K562 (cell line): ENCODE measurements around the gene TNFAIP3. TPM values are rescaled to one million over a fixed set of nuclear protein-coding genes. Genes with fewer than 3 reads are reported as not detected.

ENCODE experiments used
- ADNP ChIP-seq: fragments of 200-800 bp; sonication (Bioruptor generic); IDR thresholded peaks from 2 replicates; pipeline ENCODE4 v1.6.1; 2016; ENCODE audit warnings: missing genetic modification characterization, missing compliant biosample characterization
- BHLHE40 ChIP-seq: IDR thresholded peaks from 2 replicates; pipeline ENCODE4 v1.6.1; 2011; ENCODE audit warnings: low read length, improper control_type of control experiment
- CEBPB ChIP-seq: fragments of 450-650 bp; IDR thresholded peaks from 2 replicates; pipeline ENCODE4 v1.6.1; 2016; ENCODE audit warnings: missing genetic modification characterization, missing compliant biosample characterization
- E2F8 ChIP-seq: fragments of 450-650 bp; IDR thresholded peaks from 2 replicates; pipeline ENCODE4 v1.7.1; 2018; ENCODE audit warnings: mild to moderate bottlenecking, low read depth; ENCODE audit not compliant: partially characterized antibody
- ERF ChIP-seq: fragments of 450-650 bp; formaldehyde crosslinking; IDR thresholded peaks from 2 replicates; pipeline ENCODE4 v1.4.0; 2020; ENCODE audit warnings: mild to moderate bottlenecking, mixed read lengths
- FOSL1 ChIP-seq: fragments of 200-800 bp; sonication (Bioruptor generic); conservative IDR thresholded peaks from 2 replicates; pipeline ENCODE4 v1.6.1; 2016; ENCODE audit warnings: missing genetic modification characterization, missing compliant biosample characterization
- FOXK1 ChIP-seq: sonication (generic); formaldehyde crosslinking; IDR thresholded peaks from 2 replicates; pipeline ENCODE4 v1.8.0; 2022; ENCODE audit warnings: missing genetic modification reagents, mild to moderate bottlenecking, borderline replicate concordance
- JUND ChIP-seq, 2 experiments: IDR thresholded peaks; 2 replicates in 1 of 2; 3 replicates in 1 of 2; pipeline ENCODE4 v1.6.1; 2011; ENCODE audit warnings: borderline replicate concordance in 2 of 2, low read depth in 2 of 2, low read length in 2 of 2, improper control_type of control experiment in 1 of 2, missing biosample characterization in 1 of 2, missing genetic modification characterization in 1 of 2, missing genetic modification reagents in 1 of 2
- KDM5B ChIP-seq: fragments of 200-600 bp; sonication (generic); IDR thresholded peaks from 2 replicates; pipeline ENCODE4 v1.6.1; 2012; ENCODE audit warnings: low read depth, mild to moderate bottlenecking, moderate library complexity, low read length, control low read depth, inconsistent platforms; ENCODE audit not compliant: insufficient replicate concordance
- KLF16 ChIP-seq: IDR thresholded peaks from 2 replicates; pipeline ENCODE4 v1.6.1; 2016; ENCODE audit warnings: antibody characterized with exemption
- MTA2 ChIP-seq: fragments of 450-650 bp; IDR thresholded peaks from 2 replicates; pipeline ENCODE4 v1.6.1; 2016; ENCODE audit warnings: low read depth
- RCOR1 ChIP-seq, 2 experiments: IDR thresholded peaks; 2 replicates each; pipeline ENCODE4 v1.6.1; 2012; ENCODE audit warnings: low read depth in 2 of 2, low read length in 2 of 2, borderline replicate concordance in 1 of 2, improper control_type of control experiment in 1 of 2
- SNRNP70 ChIP-seq: fragments of 200-400 bp; formaldehyde crosslinking; optimal IDR thresholded peaks from 2 replicates; pipeline ENCODE3; 2017; ENCODE audit warnings: low read depth, low read length
- STAG1 ChIP-seq: sonication (generic); formaldehyde crosslinking; IDR thresholded peaks from 2 replicates; pipeline ENCODE4 v1.5.0; 2020; ENCODE audit warnings: missing genetic modification reagents, borderline replicate concordance
- TARDBP ChIP-seq: fragments of 450-650 bp; IDR thresholded peaks from 2 replicates; pipeline ENCODE4 v1.6.1; 2016
- UBTF ChIP-seq, 2 experiments: IDR thresholded peaks; 2 replicates each; pipeline ENCODE4 v1.6.1; 2012; ENCODE audit warnings: improper control_type of control experiment in 2 of 2, low read depth in 2 of 2, low read length in 2 of 2, borderline replicate concordance in 1 of 2
- ZBED1 ChIP-seq: IDR thresholded peaks from 2 replicates; pipeline ENCODE4 v1.6.1; 2014
- ZNF239 ChIP-seq: fragments of 250-450 bp; sonication (Bioruptor Pico); IDR thresholded peaks from 2 replicates; pipeline ENCODE4 v1.4.0; 2020; ENCODE audit warnings: mild to moderate bottlenecking
- ZNF280B ChIP-seq: fragments of 250-450 bp; sonication (Bioruptor Pico); IDR thresholded peaks from 2 replicates; pipeline ENCODE4 v1.5.1; 2021; ENCODE audit warnings: mild to moderate bottlenecking
- ZNF764 ChIP-seq: fragments of 250-450 bp; sonication (Bioruptor Pico); IDR thresholded peaks from 2 replicates; pipeline ENCODE4 v1.4.0; 2020; ENCODE audit warnings: low read depth, mild to moderate bottlenecking, moderate library complexity
- ZNF79 ChIP-seq: fragments of 250-450 bp; sonication (Bioruptor Pico); IDR thresholded peaks from 2 replicates; pipeline ENCODE4 v1.4.0; 2020; ENCODE audit warnings: low read depth, mild to moderate bottlenecking, moderate library complexity
- polyA plus RNA-seq, 8 experiments: library from polyadenylated mRNA; depleted of rRNA in 4 of 8; stranded (reverse) in 5 of 8; unstranded in 3 of 8; fragments of >200 nt; fragmentation: Nextera tagmentation in 2 of 8; fragmentation: Illumina TruSeq in 1 of 8; extraction: Ambion mirVana in 2 of 8; extraction: Trizol in 1 of 8; gene quantifications; 2 replicates each; pipeline versions ENCODE4 v1.2.1 to v1.2.3, GENCODE V29; 2011 to 2014; ENCODE audit warnings: inconsistent platforms in 1 of 8, missing spikeins in 1 of 8
- total RNA-seq, 7 experiments: library from RNA; depleted of rRNA in 6 of 7; stranded (reverse); fragments of >200 nt in 6 of 7; fragmentation: Illumina TruSeq in 2 of 7; extraction: Trizol in 2 of 7; gene quantifications; 2 replicates each; pipeline versions ENCODE4 v1.2.1 to v1.2.3, GENCODE V29; 2011 to 2021; ENCODE audit warnings: low replicate concordance in 1 of 7

The TNFAIP3 gene
- total and polyA plus RNA-seq, 9 of the 15 experiments (the other 6 are each of a cell fraction or from before 2014, with no cell fraction given) = 0.79 to 17.0 (median 6.4) TPM

GRCh38 chr6:137919837-137920730 lies 53.0 kb downstream of the TNFAIP3 start (continued):
- TF ChIP-seq UBTF (IDR thresholded peaks at IDR 0.05; ENCODE audit: borderline replicate concordance in 1 of 2, low read depth in 2 of 2, low read length in 2 of 2) = 0 out of 4 replicates have a peak, but pooled peaks of 1 of the 2 experiments have one; percentile 13
- TF ChIP-seq ADNP (tag) = peak; percentile 64; the same call in 1 of the 2 replicates
- no peak for TF ChIP-seq KDM5B
- no peak for TF ChIP-seq ZNF239 (CRISPR knock-in tag)
- TF ChIP-seq TARDBP = no peak
- TF ChIP-seq SNRNP70 = no peak
- TF ChIP-seq ZNF764 (CRISPR knock-in tag) = no peak
- TF ChIP-seq STAG1 (CRISPR knock-in tag) = no peak
- peak; percentile 47; the same call in 1 of the 2 replicates for TF ChIP-seq KLF16
- TF ChIP-seq FOSL1 = peak; percentile 62; the same call in 1 of the 2 replicates
- no peak for TF ChIP-seq ERF (CRISPR knock-in tag)
- peak; percentile 56; the same call in 1 of the 2 replicates for TF ChIP-seq JUND (IDR thresholded peaks at IDR 0.05; ENCODE audit: borderline replicate concordance, low read depth, low read length)
- TF ChIP-seq JUND (tag; IDR thresholded peaks at IDR 0.05; ENCODE audit: borderline replicate concordance, low read depth, low read length) = peak; percentile 49; the same call in 1 of the 3 replicates
- TF ChIP-seq CEBPB = no peak
- peak; percentile 46 to 85; a peak in 3 of 4 replicates for TF ChIP-seq RCOR1 (IDR thresholded peaks at IDR 0.05; ENCODE audit: borderline replicate concordance in 1 of 2, low read depth in 2 of 2, low read length in 2 of 2)
- no peak for TF ChIP-seq FOXK1 (CRISPR knock-in tag)
- no peak for TF ChIP-seq ZNF280B
- TF ChIP-seq E2F8 = no peak
- peak; percentile 73 for TF ChIP-seq MTA2
- TF ChIP-seq BHLHE40 = no peak
- no peak for TF ChIP-seq ZBED1
- TF ChIP-seq ZNF79 (CRISPR knock-in tag) = no peak
